ENCODE results near the gene KIAA0753.

KIAA0753 gene

DNA sequence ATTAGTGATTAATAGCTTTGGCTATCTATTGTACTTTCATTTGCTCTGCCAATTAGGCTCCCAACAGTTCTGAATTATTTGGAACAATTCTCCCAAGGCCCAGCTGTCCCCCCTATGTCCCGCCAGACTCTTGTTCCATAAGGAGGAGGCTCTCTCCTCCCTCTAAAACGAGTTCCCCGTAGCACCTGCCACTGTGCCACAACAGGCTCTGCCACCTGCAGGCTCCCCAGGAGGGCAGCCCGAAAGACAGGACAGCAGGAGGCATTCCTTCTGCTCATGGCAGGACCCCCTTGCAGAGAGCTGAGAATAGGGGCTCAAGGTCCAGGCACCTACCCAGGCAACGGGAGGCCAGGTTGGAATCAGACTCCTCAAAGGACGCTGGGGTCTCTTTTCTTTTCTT, 93.2 kb downstream of the KIAA0753 start:
- DNase-seq = no peak

GRCh38 chr17:6546069-6546718, 94.3 kb downstream of the KIAA0753 start:
- no peak for DNase-seq

- no peak for DNase-seq
Observed at GRCh38 chr17:6545291-6545690, 95.2 kb downstream of the KIAA0753 start.

DNA sequence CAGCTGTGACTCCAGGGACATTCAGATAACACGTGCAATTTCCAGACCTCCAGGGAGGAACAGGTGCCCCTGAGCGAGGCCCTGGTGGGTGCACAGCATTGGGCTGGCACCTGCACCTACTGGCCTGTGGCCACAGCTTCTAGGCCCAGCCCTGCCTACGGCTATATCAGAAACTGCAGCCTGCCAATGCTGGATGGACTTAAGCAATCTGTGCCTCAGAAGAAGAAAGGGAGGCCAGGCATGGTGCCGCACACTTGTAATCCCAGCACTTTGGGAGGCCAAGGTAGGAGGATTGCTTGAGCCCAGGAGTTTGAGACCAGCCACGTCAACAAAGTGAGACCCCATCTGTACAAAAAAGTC, 96.5 kb downstream of the KIAA0753 start:
- no peak for DNase-seq

DNA sequence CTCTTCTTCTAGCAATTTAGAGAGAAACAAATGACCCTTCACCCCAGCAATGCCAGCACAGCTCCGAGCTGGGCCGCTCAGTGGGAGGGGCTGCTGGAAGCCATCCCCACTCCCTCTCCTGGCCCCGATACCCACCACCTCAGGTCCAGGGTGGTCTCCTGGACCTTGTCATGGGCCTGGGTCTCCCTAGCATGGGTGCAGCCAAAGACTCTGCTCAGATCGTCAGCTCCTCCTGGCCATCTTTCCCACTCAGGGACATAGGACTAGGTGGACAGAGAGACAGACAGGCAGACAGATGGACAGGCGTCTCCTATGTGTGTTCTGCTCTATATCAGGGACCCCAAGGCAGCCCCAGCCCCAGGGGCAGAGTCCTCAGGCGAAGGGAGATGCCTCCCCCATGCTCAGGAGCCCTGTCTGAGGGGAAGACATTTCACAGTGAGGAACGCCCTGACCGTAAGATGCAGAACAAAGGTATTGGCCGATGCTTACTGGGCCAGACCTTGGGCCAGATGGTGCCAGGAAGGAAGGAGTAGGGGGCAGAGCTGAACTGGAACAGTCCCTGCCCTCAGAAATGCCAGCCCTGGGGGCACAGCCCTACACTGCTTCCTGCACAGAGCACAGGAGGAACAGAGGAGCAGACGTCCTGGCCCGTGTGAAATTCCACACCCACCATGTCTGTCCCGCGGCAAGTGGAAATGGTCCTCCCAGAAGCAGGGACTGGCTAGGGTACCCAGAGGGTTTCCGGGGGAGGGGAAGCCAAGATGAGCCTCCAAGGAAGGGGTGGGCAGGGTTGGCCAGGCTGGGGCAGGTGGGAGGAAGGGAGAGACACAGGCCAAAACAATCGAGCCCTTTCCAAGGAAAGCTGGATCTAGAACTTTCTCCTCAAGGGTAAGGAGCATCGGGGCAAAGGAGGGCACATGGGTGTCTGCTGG, 97.2 kb downstream of the KIAA0753 start:
- no peak for DNase-seq

DNA sequence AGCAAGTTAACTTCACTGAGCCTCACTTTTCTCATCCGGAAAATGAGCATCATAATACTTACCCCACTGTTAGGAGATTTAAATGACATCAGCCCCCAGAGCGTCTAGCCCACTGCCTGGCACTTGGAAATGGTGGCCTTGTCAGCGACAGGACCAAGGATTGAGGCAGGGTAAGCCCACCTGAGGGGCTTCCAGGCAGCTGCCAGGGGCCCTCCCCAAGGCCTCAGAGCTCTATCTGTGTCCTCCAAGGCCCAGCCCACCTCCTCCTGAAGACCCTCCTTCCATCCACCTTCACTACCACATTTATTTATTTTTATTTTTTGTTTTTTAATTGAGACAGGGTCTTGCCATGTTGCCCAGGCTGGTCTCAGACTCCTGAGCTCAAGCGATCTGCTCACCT, 97.9 kb downstream of the KIAA0753 start:
- no peak for DNase-seq

DNA sequence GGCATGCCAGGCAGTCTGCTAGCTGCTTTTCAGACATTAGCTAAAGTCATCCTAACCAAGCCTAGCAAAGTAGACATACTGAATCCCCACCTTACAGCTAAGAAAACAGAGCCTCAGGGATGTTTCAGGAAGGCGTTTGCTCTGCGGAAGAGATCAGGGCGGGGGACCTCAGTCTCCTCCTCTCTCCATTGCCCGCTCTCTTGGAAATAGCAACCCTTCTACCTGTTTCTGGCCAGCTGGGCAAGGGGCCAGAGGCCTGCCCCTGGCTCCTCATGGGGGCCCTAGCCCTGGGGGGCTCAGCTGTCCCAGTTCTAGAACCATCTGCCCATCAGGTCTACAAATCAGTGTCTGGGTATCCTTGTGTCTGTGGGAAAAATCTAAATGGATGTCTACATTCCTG, 98.6 kb downstream of the KIAA0753 start:
- no peak for DNase-seq

DNA sequence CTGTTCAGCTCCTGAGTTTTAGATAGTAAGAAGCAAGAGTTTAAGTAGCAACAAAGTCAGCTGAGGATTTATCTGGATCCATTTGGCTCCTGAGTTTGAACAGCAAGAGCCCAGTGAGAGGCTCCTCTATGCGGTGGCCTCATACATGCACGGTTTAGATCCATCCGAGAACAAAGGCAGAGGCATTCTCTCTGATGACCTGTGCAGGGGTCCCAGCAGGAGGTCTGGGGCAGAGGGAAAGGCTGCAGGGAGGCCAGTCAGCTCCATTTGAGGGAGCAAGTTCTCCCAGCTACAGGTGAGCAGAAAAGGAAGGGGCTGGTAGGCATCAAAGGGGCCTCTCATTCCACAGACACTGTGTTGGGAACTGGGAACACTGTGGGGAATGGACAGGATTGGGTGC, 100.6 kb downstream of the KIAA0753 start:
- no peak for DNase-seq

- DNase-seq = no peak
Observed at GRCh38 chr17:6536566-6537065, 103.9 kb downstream of the KIAA0753 start.

DNA sequence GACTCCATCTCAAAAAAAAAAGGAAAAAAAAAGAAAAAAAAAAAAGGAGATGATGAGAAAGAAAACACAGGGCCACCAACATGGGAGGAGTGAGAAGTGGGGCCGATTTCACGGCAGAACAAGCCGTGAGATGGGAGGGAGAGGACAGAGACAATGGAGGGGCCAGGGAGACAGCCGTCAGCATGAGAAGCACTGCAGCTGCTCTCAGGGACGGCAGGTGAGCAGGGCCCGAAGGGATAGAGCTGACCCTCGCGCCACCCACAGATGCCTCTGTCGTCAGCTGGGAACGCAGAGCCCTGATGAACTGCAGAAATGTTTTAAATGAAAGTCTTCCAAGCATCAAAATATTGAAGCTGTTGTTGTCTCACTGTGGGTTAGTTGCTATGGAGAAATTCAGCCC, 104.5 kb downstream of the KIAA0753 start:
- DNase-seq = no peak

DNA sequence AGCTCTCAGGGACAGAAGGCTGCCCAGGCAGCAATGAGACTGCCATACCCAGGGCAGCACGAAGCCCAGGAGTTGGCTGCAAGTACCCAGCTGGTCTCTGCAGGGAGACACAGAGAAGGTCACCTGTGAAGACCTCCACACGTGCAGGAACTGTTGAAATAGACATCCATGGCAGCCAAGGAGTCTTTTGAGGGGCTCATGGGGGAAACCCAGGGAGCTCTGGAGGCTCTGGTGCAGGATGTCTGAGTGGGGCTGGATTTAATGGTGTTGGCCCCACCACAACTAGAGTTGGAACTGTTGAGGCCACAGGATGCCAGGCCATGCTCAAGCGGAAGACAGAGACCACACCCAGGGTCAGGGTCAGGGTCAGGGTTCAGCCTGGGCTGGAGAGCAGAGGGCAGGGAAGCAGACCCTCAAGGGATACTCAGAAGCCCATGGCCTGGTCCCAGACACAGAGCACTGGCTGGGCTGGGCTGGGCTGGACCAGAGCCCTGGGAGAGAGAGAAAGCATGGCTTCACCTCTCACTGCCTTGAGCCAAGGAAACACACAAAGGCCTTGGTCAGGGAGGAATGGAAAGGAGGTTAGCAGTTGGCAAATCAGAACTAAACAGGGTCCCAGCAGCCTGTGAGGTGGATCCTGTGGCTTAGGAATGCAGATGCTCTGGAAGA, 105.5 kb downstream of the KIAA0753 start:
- no peak for DNase-seq

DNA sequence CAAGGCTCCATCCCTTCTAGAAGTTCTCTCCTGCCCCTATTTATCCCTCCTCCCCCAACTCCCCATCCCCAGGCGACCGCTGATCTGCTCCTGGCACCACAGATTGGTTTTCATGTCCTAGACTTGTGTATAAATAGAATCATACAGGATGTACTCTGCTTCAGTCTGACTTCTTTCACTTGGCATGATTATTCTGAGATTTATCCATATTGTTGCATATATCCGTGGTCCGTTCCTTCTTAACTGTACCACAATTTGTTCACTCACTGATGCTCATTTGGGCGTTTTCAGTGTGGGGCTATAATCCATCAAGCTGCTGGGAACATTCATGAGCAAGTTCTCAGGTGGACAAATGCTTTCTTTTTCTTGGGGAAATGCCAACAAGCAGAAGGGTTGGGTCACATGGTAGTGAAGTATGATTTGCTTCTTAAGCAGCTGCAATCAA, 108.0 kb downstream of the KIAA0753 start:
- DNase-seq = no peak

- no peak for DNase-seq
Observed at GRCh38 chr17:6531575-6531974, 108.9 kb downstream of the KIAA0753 start.

DNA sequence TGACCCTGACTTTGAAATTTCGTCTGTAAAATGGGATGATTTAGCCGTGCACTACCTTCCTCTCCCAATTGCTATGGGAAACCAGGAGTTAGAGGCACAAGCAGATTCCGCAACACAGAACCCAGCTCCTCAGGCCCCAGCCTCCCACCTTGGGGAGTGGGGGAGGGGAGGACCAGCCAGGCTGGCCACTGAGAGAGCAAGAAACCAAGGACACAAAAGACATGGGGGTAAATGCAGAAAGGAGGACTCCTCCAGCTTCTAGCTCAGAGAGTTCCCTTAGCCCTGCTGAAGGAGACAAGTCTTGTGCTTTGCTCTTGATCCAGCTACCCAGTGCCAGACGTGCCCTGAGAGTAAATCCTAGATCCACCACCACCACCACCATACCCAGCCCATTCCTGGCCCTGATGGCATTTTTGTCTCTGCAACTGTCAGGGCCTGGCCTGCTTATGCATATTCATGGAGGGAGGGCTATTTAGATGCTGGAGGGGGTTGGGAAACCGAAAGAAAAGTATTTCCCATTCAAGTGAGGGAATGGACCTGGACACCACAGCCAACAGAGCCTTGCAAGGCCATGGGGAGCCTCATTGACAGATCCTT, 110.1 kb downstream of the KIAA0753 start:
- no peak for DNase-seq

GRCh38 chr17:6528557-6528956, 112.0 kb downstream of the KIAA0753 start:
- DNase-seq = no peak
